Suprapubic skin (tissue), 4 donors: ENCODE data around the gene CROT. TPM values are rescaled to one million over a fixed set of nuclear protein-coding genes. Genes with fewer than 3 reads are reported as not detected.

Source experiments
- DNase-seq, 2 donors: peaks; one replicate each; pipeline ENCODE4 v3.0.0-alpha.2; 2019; ENCODE audit warnings: low spot score in 2 of 2
- H3K27ac ChIP-seq: fragments of 200-600 bp; sonication (generic); one replicate; pipeline ENCODE4 v1.5.1; 2019
- H3K27me3 ChIP-seq: fragments of 200-600 bp; sonication (generic); one replicate; pipeline ENCODE4 v1.5.1; 2019
- H3K36me3 ChIP-seq: fragments of 200-600 bp; sonication (generic); one replicate; pipeline ENCODE4 v1.5.1; 2019
- H3K4me1 ChIP-seq: fragments of 200-600 bp; sonication (generic); one replicate; pipeline ENCODE4 v1.5.1; 2019
- H3K4me3 ChIP-seq: fragments of 200-600 bp; sonication (generic); one replicate; pipeline ENCODE4 v1.5.1; 2019; ENCODE audit warnings: mild to moderate bottlenecking
- H3K9me3 ChIP-seq: fragments of 200-600 bp; sonication (generic); one replicate; pipeline ENCODE4 v1.5.1; 2019
- CTCF ChIP-seq, 2 donors: fragments of 200-600 bp in 1 of 2; fragments of 450-650 bp in 1 of 2; sonication (generic) in 1 of 2; IDR thresholded peaks; one replicate each; pipeline ENCODE4 v1.5.1; 2016 to 2019; ENCODE audit warnings: antibody characterized with exemption in 2 of 2, mild to moderate bottlenecking in 1 of 2, moderate library complexity in 1 of 2
- EP300 ChIP-seq: sonication (generic); formaldehyde crosslinking; IDR thresholded peaks from one replicate; pipeline ENCODE4 v1.6.1; 2017; ENCODE audit warnings: antibody characterized with exemption
- POLR2A ChIP-seq, 2 donors: fragments of 450-650 bp; IDR thresholded peaks; one replicate each; pipeline ENCODE4 v1.6.1; 2017; ENCODE audit warnings: antibody characterized with exemption in 2 of 2, mild to moderate bottlenecking in 2 of 2, moderate library complexity in 2 of 2
- POLR2AphosphoS5 ChIP-seq, 3 donors: sonication (generic); formaldehyde crosslinking; IDR thresholded peaks; one replicate each; pipeline ENCODE4 v1.6.1; 2017; ENCODE audit warnings: antibody characterized with exemption in 3 of 3
- WGBS: methylation state at CpG from one replicate; pipeline ENCODE4 v1.1.5; 2018; 5-methylcytosine and 5-hydroxymethylcytosine counted together
- total RNA-seq, 4 donors: library from RNA; depleted of rRNA; stranded (reverse); fragments of >200 nt; gene quantifications; one replicate each; pipeline ENCODE4 v1.1.0, GENCODE V29; 2016

The CROT gene
- total RNA-seq, 4 donors from 2014 or later = 18.5 to 68.6 (median 31.7) TPM

DNA sequence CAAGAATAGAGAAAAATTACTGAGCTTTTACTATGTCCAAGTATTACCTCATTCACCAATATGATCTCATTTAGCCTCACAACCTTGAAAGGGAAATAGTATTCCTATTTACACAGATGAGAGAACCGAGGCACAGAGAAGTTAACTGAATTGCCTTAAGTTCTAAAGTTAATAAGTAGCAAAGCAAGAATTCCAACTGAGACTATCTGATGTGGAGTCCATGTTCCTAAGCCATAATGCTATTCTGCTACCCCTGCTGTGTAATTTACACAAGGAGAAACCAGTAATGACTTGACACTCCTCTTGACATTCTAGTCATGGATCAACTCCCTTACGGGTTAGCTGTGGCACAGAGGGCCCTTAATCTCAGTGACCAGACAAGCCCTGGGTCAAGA lies 69.3 kb downstream of the CROT start:
- WGBS = 81% methylated on average over 2 of the region's 2 CpGs
- Histone ChIP-seq H3K27ac (no peak overlapping the region), H3K4me1 (peaks cover 21% of the 10 kb centered on the region), H3K4me3 (no peak overlapping the region), H3K9me3 (no peaks in the 10 kb centered on the region), H3K27me3 (no peaks in the 10 kb centered on the region), H3K36me3 (no peaks in the 10 kb centered on the region)
- no peak for DNase-seq
- no peak for TF ChIP-seq EP300
- TF ChIP-seq POLR2AphosphoS5 (IDR thresholded peaks at IDR 0.05) = no peak

GRCh38 chr7:87416682-87417587 lies 71.5 kb downstream of the CROT start:
- no peaks in the 10 kb centered on the region for H3K9me3 ChIP-seq
- no peak overlapping the region for H3K4me3 ChIP-seq
- H3K27me3 ChIP-seq = no peaks in the 10 kb centered on the region
- no peaks in the 10 kb centered on the region for H3K36me3 ChIP-seq
- WGBS = 32% methylated on average over 5 of the region's 5 CpGs
- no peak for TF ChIP-seq EP300
- TF ChIP-seq CTCF (IDR thresholded peaks at IDR 0.05) = peak; percentile 34 to 40
- TF ChIP-seq POLR2AphosphoS5 (IDR thresholded peaks at IDR 0.05) = no peak
- TF ChIP-seq POLR2A (IDR thresholded peaks at IDR 0.05) = no peak
- no peak for DNase-seq
- H3K27ac ChIP-seq = no peak overlapping the region
- peaks cover 21% of the 10 kb centered on the region for H3K4me1 ChIP-seq

- H3K9me3 ChIP-seq = no peaks in the 10 kb centered on the region
- H3K27me3 ChIP-seq = no peaks in the 10 kb centered on the region
- TF ChIP-seq EP300 (no peak), CTCF (IDR thresholded peaks at IDR 0.05) (no peak), POLR2AphosphoS5 (IDR thresholded peaks at IDR 0.05) (no peak), POLR2A (IDR thresholded peaks at IDR 0.05) (no peak)
- H3K4me3 ChIP-seq = no peak overlapping the region
- no peaks in the 10 kb centered on the region for H3K36me3 ChIP-seq
- DNase-seq = no peak
- peaks cover 9% of the 10 kb centered on the region for H3K4me1 ChIP-seq
- 93% methylated on average over 4 of the region's 4 CpGs for WGBS
- no peak overlapping the region for H3K27ac ChIP-seq
Observed at GRCh38 chr7:87420173-87420572, 74.7 kb downstream of the CROT start.

DNA sequence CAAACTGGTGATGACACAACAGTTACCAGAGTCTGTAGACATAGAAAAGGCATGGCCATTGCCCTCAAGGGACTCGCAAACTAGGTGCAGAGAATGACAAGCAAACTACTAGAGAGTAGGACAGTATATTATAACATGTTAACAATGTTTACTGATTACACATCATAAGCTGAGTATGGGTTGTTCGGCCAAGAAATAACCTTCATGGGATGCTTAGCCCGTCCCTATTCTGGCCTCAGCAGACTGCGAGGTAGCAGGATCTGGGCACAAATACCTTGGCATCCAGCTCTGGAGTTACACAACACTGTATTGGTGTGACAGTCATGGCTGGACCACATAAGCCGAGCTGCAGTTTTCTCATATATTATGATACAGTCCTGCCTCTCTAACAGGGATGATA lies 78.6 kb downstream of the CROT start:
- WGBS = 83% methylated on average over 5 of the region's 5 CpGs
- Histone ChIP-seq H3K36me3 (no peaks in the 10 kb centered on the region), H3K27me3 (no peaks in the 10 kb centered on the region), H3K4me3 (no peak overlapping the region), H3K4me1 (no peaks in the 10 kb centered on the region), H3K27ac (no peak overlapping the region), H3K9me3 (no peaks in the 10 kb centered on the region)
- no peak for TF ChIP-seq CTCF (IDR thresholded peaks at IDR 0.05)
- TF ChIP-seq POLR2A (IDR thresholded peaks at IDR 0.05) = no peak
- TF ChIP-seq POLR2AphosphoS5 (IDR thresholded peaks at IDR 0.05) = no peak
- TF ChIP-seq EP300 = no peak
- no peak for DNase-seq

DNA sequence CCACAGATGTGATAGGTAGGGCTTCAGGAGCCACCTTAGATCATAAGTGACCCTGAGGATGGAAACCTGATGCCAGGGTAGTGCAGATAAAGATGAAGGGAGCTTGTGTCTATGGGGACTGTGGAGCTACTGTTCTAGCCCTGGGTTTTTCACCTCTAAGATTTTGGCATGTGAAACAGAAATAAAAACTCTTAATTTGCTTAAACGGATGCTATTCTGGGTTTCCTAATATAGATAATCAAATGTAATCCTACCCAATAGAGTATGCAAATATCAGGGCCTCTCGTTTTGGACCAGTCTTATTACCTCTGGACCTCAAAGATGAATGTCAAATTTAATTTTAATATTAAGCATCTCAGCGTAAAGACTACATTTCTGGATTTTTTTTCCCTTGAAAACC lies 80.7 kb downstream of the CROT start:
- Histone ChIP-seq H3K27me3 (no peaks in the 10 kb centered on the region), H3K27ac (no peak overlapping the region), H3K4me3 (no peak overlapping the region), H3K36me3 (peaks cover 5% of the 10 kb centered on the region), H3K9me3 (no peaks in the 10 kb centered on the region), H3K4me1 (no peaks in the 10 kb centered on the region)
- TF ChIP-seq EP300 = no peak
- no peak for TF ChIP-seq CTCF (IDR thresholded peaks at IDR 0.05)
- TF ChIP-seq POLR2A (IDR thresholded peaks at IDR 0.05) = no peak
- TF ChIP-seq POLR2AphosphoS5 (IDR thresholded peaks at IDR 0.05) = no peak
- DNase-seq = no peak
- 89% methylated on average over 3 of the region's 3 CpGs for WGBS
